ENCODE data around the gene SRGAP3.

SRGAP3 gene

DNA sequence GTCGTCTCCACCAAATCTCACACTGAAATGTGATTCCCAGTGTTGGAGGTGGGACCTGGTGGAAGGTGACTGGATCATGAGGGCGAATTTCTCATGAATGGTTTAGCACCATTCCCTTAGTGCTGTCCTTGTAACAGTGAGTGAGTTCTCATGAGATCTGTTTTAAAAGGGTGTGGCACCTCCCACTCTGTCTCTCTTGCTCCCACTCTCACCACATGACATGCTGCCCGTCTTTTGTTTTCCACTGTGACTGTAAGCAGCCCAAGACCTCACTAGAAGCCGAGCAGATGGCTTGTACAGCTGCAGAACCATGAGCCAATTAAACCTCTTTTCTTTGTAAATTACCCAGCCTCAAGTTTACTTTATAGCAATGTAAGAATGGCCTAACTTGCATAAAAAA lies 307.3 kb downstream of the SRGAP3 start:
- no peak for DNase-seq
- in situ Hi-C loops (cut with MboI; ENCODE audit: low pct_unique_long_range_greater_than_20kb, low sequenced_read_pairs), result no loop called here

DNA sequence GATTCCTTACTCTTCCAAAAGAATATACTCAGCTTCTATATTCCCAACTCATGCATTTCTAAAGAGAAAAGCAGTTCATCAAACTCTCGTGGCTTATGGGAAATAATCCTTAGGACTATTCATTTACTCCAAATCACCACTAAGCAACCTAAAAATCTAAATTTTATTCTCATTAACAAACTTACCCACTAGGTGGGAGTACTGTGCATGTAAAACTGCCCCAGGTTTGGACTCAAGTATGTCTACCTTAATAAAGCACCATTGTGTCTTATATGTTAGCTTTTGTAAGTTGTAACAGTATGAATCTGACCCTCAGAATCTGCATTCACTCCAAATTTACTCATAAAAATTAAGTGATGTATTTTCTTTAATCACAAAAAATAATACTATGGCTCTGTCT lies 311.4 kb downstream of the SRGAP3 start:
- peak; percentile 71 for DNase-seq
- in situ Hi-C loops (cut with MboI; ENCODE audit: low pct_unique_long_range_greater_than_20kb, low sequenced_read_pairs), result no loop called here

- no peak for DNase-seq
- in situ Hi-C loops (cut with MboI; ENCODE audit: low pct_unique_long_range_greater_than_20kb, low sequenced_read_pairs), result no loop called here
Measured at GRCh38 chr3:8937064-8938020, 312.1 kb downstream of the SRGAP3 start.

- in situ Hi-C loops (cut with MboI; ENCODE audit: low pct_unique_long_range_greater_than_20kb, low sequenced_read_pairs), result no loop called here
- DNase-seq, result no peak
Measured at GRCh38 chr3:8932507-8932906, 316.9 kb downstream of the SRGAP3 start.

GRCh38 chr3:8931342-8931741 lies 318.1 kb downstream of the SRGAP3 start:
- in situ Hi-C loops (cut with MboI; ENCODE audit: low pct_unique_long_range_greater_than_20kb, low sequenced_read_pairs), result no loop called here
- DNase-seq, result no peak

Data from KBM-7 (cell line).